Measurements from ENCODE around the gene BMERB1.
"Not testable (repeated sequence)": the region's sequence is repeated elsewhere in the genome, so short reads cannot be mapped to it uniquely, and the experiment has no call there.

- TF ChIP-seq POLR2A (IDR thresholded peaks at IDR 0.05): not testable (repeated sequence)
- TF ChIP-seq, protein P1, sequence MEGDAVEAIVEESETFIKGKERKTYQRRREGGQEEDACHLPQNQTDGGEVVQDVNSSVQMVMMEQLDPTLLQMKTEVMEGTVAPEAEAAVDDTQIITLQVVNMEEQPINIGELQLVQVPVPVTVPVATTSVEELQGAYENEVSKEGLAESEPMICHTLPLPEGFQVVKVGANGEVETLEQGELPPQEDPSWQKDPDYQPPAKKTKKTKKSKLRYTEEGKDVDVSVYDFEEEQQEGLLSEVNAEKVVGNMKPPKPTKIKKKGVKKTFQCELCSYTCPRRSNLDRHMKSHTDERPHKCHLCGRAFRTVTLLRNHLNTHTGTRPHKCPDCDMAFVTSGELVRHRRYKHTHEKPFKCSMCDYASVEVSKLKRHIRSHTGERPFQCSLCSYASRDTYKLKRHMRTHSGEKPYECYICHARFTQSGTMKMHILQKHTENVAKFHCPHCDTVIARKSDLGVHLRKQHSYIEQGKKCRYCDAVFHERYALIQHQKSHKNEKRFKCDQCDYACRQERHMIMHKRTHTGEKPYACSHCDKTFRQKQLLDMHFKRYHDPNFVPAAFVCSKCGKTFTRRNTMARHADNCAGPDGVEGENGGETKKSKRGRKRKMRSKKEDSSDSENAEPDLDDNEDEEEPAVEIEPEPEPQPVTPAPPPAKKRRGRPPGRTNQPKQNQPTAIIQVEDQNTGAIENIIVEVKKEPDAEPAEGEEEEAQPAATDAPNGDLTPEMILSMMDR (IDR thresholded peaks at IDR 0.05): not testable (repeated sequence)
Measured at GRCh38 chr16:15388060-15388459, 46.3 kb upstream of the BMERB1 start.
